Measurements from ENCODE around the gene MELTF. TPM values are rescaled to one million over a fixed set of nuclear protein-coding genes. Genes with fewer than 3 reads are reported as not detected.

Gene MELTF
- total and polyA plus RNA-seq, 2 experiments from 2014 or later: 74.0 to 121 TPM

DNA sequence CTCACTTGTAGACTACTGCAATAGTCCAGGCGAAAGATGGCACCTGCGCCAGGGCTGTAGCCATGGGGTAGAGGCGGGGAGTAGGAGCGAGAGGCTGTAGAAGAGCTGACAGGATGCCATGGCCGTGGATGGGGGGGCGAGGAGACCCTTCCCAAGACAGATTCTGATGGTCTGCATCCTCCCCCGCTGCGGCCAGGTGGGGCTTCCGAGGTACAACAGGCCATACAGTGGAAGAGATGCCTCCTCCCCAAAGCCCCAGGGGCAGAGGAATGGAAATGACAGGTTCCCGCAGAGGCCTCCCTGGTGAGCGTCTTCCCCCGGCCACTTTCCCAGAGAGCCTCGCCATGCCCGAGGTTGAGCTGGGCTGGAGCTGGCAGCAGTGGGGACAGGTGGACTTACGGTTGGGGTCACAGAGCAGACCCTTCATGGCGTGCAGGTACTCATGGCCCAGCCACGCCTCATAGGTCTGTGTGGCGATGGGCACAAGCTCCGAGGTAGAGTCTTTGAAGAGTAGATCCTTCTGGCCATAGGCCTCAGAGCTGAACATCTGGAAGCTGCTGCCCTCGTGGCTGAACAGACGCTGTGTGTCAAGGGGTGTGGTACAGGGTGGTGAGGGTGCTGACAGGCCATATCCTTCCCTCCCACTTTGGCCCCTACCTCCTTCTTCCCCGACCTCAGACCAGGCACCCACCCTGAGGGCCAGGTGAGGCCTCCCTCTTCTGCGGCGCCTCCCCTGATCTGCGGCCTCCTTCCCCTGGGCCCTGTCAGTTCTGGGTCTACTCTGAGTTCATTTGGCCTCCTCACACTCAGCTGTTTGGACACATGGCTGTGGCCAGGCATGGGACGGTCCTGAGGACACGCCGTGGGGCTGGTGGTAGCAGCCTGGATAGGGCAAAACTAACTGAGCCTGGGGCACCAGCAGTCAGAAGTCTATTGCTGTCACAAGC, 13.6 kb downstream of the MELTF start:
- TF ChIP-seq EZH2phosphoT487 (IDR thresholded peaks at IDR 0.05; ENCODE audit: low read depth, severe bottlenecking, unreplicated experiment) (no peak), EZH2 (IDR thresholded peaks at IDR 0.05; ENCODE audit: borderline replicate concordance) (no peak)
- TF ChIP-seq, protein P1, sequence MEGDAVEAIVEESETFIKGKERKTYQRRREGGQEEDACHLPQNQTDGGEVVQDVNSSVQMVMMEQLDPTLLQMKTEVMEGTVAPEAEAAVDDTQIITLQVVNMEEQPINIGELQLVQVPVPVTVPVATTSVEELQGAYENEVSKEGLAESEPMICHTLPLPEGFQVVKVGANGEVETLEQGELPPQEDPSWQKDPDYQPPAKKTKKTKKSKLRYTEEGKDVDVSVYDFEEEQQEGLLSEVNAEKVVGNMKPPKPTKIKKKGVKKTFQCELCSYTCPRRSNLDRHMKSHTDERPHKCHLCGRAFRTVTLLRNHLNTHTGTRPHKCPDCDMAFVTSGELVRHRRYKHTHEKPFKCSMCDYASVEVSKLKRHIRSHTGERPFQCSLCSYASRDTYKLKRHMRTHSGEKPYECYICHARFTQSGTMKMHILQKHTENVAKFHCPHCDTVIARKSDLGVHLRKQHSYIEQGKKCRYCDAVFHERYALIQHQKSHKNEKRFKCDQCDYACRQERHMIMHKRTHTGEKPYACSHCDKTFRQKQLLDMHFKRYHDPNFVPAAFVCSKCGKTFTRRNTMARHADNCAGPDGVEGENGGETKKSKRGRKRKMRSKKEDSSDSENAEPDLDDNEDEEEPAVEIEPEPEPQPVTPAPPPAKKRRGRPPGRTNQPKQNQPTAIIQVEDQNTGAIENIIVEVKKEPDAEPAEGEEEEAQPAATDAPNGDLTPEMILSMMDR (IDR thresholded peaks at IDR 0.05; ENCODE audit: poor library complexity): no peak
- WGBS (ENCODE audit: low lambda C conversion rate, missing lambda C conversion rate): 91% methylated on average over 25 of the region's 28 CpGs
- Histone ChIP-seq H3K9me3 (ENCODE audit: low read depth) (no peaks in the 10 kb centered on the region), H3K4me1 (ENCODE audit: insufficient read depth) (no peaks in the 10 kb centered on the region), H3K36me3 (replicated peaks; ENCODE audit: insufficient read depth, low read depth) (no peaks in the 10 kb centered on the region), H3K4me2 (no peak overlapping the region), H3K27ac (no peak overlapping the region), H3K4me3 (no peak overlapping the region), H3K9me2 (replicated peaks; ENCODE audit: insufficient read depth) (no peaks in the 10 kb centered on the region), H2AFZ (no peak overlapping the region), H4K20me1 (ENCODE audit: insufficient read depth, poor library complexity, severe bottlenecking) (no peaks in the 10 kb centered on the region), H3K27me3 (no peaks in the 10 kb centered on the region), H3K79me2 (no peaks in the 10 kb centered on the region)
- no peak for DNase-seq (ENCODE audit: low spot score)

DNA sequence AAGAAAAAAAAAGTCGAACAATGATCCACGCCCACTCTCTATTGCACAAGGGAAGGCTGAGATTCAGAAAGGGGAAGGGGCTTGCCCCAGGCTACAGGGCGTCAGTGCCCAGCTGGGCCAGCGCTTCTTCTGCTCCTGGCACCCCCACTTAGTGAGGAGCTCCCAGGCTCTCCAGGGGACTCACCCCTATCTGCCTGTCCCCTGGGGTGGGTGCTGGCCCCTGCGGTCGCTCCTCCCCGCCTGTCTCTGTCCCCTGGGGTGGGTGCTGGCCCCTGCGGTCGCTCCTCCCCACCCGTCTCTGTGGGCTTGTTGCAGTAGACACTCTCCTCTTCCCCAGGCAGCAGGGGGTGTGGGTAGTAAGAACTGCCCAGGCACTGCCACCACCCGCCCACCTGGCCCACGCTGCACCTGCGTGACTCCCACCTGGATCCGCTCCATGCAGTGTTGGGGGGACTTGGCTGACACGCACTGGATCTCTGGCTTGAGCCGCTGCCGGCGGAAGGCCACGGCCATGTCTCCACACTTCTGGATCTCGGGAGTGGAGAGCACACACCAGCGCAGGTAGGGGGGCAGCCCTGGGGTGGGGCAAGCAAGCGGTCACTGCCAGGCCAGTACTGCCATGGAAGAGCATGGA, 14.6 kb downstream of the MELTF start:
- 95% methylated on average over 22 of the region's 22 CpGs for WGBS (ENCODE audit: low lambda C conversion rate, missing lambda C conversion rate)
- H3K36me3 ChIP-seq (replicated peaks; ENCODE audit: insufficient read depth, low read depth): no peaks in the 10 kb centered on the region
- H3K27ac ChIP-seq: no peak overlapping the region
- H3K4me3 ChIP-seq: no peak overlapping the region
- H3K27me3 ChIP-seq: no peaks in the 10 kb centered on the region
- no peaks in the 10 kb centered on the region for H3K79me2 ChIP-seq
- H4K20me1 ChIP-seq (ENCODE audit: insufficient read depth, poor library complexity, severe bottlenecking): no peaks in the 10 kb centered on the region
- no peaks in the 10 kb centered on the region for H3K9me3 ChIP-seq (ENCODE audit: low read depth)
- H3K9me2 ChIP-seq (replicated peaks; ENCODE audit: insufficient read depth): no peaks in the 10 kb centered on the region
- H2AFZ ChIP-seq: no peak overlapping the region
- no peak for TF ChIP-seq EZH2phosphoT487 (IDR thresholded peaks at IDR 0.05; ENCODE audit: low read depth, severe bottlenecking, unreplicated experiment)
- TF ChIP-seq, protein P1 (IDR thresholded peaks at IDR 0.05; ENCODE audit: poor library complexity): no peak
- no peak for TF ChIP-seq EZH2 (IDR thresholded peaks at IDR 0.05; ENCODE audit: borderline replicate concordance)
- no peak for DNase-seq (ENCODE audit: low spot score)
- H3K4me1 ChIP-seq (ENCODE audit: insufficient read depth): no peaks in the 10 kb centered on the region
- no peak overlapping the region for H3K4me2 ChIP-seq

DNA sequence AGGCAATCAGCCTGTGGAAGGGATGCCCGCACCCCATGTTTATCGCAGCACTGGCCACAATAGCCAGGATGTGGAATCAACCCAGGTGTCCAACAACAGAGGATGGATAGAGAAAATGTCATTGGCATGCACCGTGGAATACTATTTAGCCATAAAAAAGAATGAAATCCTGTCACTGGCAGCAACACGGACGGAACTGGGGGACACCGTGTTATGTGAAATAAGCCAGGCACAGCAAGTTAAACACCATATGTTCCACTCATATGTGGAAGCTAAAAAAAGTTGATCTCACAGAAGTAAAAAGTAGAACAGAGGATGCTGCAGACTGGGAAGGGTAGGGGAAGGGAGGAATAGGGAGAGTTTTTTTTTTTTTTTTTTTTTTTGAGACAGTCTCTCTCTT, 15.6 kb downstream of the MELTF start:
- no peaks in the 10 kb centered on the region for H3K79me2 ChIP-seq
- H4K20me1 ChIP-seq (ENCODE audit: insufficient read depth, poor library complexity, severe bottlenecking): no peaks in the 10 kb centered on the region
- H3K4me1 ChIP-seq (ENCODE audit: insufficient read depth): no peaks in the 10 kb centered on the region
- no peak overlapping the region for H2AFZ ChIP-seq
- no peak overlapping the region for H3K4me3 ChIP-seq
- WGBS (ENCODE audit: low lambda C conversion rate, missing lambda C conversion rate): 97% methylated on average over 6 of the region's 6 CpGs
- H3K9me2 ChIP-seq (replicated peaks; ENCODE audit: insufficient read depth): no peaks in the 10 kb centered on the region
- H3K36me3 ChIP-seq (replicated peaks; ENCODE audit: insufficient read depth, low read depth): no peaks in the 10 kb centered on the region
- TF ChIP-seq EZH2 (IDR thresholded peaks at IDR 0.05; ENCODE audit: borderline replicate concordance): no peak
- no peak for TF ChIP-seq EZH2phosphoT487 (IDR thresholded peaks at IDR 0.05; ENCODE audit: low read depth, severe bottlenecking, unreplicated experiment)
- TF ChIP-seq, protein P1 (IDR thresholded peaks at IDR 0.05; ENCODE audit: poor library complexity): no peak
- no peak overlapping the region for H3K27ac ChIP-seq
- no peak for DNase-seq (ENCODE audit: low spot score)
- H3K9me3 ChIP-seq (ENCODE audit: low read depth): no peaks in the 10 kb centered on the region
- no peak overlapping the region for H3K4me2 ChIP-seq
- no peaks in the 10 kb centered on the region for H3K27me3 ChIP-seq

Data from hepatocyte (in vitro differentiated cells).